Measurements from ENCODE around the gene ST14.
"Not testable (repeated sequence)": the region's sequence is repeated elsewhere in the genome, so short reads cannot be mapped to it uniquely, and the experiment has no call there.

The ST14 gene

DNA sequence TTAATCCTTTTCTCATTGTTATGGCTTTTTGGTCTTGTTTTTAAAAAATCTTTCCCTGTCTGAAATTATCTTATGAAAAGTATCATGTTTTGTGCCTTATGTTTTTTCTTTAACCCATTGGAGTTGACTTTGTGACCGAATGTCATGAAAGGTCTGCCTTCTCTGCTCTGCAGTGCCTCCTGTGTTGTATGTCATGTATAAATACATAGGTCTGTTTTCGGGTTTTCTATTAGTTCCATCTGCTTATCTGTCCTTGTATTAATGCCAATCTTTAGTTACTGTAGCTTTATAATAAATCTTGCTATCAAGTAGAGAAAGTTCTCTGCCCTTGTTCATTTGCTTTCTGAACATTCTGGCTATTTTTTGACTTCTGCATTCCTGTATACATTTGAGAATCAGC, 82.1 kb downstream of the ST14 start:
- no peak for DNase-seq

DNA sequence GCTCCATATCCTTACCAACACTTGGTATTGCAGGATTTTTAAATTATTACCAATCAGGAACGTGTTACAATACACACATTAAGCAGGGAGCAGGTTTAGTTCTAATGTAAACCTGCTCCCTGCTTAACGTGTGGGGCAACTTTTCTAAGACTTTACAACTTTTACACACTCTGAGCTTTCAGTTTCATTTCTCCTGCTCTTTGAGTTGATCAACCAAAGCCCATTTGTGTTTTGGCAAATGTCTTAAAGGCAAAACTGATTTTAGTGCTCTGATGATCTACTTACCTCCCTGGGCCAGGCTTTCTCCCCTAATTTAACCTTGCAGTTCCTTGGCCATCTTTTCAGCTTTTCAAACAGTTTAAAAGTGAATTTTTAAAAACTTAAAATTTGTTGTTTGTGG, 84.2 kb downstream of the ST14 start:
- DNase-seq, result no peak

DNA sequence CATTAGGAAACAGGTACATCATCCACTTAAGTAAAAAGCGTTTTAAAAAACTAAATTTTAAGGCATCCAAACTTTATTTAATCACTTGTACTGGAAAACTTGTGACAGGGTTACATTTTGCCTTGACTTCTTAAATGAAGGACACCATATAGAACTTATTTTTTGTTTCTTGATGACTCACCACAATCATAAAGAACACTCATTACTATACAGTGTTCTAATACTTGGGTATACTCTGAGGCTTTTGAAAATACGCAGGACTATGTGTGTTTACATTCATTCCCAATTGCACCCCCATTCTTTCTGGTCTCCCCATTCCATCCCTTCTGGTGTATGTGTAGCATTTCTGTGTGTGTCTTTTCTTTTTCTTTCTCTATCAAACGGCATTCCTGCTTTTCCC, 85.3 kb downstream of the ST14 start:
- no peak for DNase-seq

DNA sequence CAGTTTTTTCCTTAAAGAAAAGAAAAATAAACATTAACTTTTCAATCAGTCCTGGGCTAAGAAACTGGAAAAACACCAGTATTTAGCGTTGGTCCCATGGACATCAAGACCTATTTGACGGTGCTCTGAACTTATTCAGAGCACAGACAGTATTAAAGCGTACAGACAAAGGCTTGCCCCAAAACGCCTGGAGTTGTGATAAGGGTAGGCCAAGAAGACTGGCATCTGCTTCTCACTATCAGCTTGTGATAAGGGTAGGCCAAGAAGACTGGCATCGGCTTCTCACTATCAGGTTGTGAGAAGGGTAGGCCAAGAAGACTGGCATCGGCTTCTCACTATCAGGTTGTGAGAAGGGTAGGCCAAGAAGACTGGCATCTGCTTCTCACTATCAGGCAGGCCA, 85.8 kb downstream of the ST14 start:
- DNase-seq, result not testable (repeated sequence)

DNA sequence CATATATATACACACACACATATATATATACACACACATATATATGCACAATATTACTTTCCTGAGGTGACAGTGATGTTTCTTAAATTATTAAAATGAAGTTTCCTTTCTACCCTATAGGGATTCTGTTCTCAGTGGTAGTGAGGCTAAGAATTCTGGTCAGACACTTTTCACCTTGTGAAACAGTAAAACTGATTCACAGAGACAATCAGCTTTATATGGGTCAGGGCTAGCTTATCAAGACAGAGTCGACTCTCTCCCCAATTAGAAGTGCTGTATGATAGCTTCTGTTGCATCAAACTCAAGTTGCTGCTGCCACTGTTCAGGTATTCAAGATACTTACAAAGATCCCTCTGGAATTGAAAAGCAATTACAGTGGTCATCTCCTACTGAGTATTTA, 86.7 kb downstream of the ST14 start:
- DNase-seq, result no peak

DNA sequence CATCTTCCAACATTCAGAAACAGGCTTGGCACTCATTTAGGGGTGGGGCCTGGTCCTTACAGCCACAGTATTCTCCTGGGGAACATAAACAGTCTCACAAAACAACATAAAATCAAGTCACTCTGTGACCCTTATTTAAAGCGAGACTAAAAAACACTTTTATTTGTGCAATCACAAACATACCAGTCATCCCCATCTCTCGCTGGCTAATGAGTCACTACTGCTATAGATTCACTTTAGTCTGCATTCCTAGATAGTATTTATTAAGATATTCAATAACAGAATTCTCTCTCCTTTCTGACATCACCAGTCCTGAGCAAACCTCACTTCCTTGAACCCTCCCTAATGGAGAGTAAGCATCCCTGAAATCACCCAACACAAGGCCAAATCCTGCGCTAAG, 87.2 kb downstream of the ST14 start:
- DNase-seq, result no peak

DNA sequence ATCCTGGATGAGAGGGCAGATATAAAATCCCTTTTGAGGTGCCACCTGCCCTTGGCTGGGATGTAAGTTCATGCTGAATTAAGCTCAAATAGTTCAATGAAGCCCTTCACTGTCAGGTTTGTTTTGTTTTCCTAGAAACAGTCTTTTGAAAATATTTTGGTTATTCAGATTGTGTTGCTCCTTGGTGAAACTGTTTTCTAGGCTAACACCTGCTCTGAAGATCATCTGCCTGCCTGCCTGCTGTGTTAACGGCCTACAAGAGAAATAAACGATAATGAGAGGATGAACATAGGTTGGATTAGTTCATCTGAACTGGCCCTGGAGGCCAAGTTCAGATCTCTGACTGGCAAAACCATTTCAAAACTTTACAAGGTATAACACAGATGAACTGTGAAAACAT, 87.7 kb downstream of the ST14 start:
- DNase-seq, result no peak

DNA sequence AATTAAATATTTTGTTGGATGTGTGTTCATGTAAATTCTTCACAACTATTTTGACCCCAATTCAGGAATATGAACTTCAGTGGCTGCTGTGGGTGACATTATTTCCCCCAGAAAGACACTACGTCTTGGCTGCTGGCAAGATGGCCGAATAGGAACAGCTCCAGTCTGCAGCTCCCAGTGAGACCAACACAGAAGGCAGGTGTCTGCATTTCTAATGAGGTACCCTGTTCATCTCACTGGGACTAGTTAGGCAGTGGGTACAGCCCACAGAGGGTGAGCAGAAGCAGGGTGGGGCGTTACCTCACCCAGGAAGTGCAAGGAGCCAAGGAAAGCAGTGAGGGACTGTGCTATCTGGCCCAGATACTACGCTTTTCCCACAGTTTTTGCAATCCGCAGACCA, 89.8 kb downstream of the ST14 start:
- no peak for DNase-seq

DNA sequence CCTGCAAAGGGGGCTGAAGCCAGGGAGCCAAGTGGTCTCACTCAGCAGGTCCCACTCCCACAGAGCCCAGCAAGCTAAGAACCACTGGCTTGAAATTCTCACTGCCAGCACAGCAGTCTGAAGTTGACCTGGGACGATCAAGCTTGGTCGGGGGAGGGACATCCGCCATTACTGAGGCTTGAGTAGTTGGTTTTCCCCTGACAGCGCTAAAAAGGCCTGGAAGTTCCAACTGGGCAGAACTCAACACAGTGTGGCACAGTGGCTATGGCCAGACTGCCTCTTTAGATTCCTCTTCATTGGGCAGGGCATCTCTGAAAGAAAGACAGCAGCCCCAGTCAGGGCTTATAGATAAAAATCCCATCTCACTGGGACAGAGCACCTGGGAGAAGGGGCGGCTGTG, 90.3 kb downstream of the ST14 start:
- DNase-seq, result not testable (repeated sequence)

DNA sequence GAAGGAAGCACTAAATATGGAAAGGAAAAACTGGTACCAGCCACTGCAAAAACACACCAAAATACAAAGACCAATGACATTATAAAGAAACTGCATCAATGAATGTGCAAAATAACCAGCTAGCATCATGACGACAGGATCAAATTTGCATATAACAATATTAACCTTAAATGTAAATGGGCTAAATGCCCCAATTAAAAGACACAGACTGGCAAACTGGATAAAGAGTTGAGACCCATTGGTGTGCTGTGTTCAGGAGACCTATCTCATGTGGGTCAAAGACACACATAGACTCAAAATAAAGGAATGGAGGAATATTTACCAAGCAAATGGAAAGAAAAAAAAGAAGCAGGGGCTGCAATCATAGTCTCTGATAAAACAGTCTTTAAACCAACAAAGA, 92.2 kb downstream of the ST14 start:
- not testable (repeated sequence) for DNase-seq

All from stimulated activated CD4-positive, alpha-beta T cell treated with anti-CD3 and anti-CD28 coated beads, Interleukin-2, amount 100 ng/mL, for 24 hours (primary cell).